SIG-M5 treated with dmso at 0.1 percent for 504 hours (cell line): ENCODE results near the gene ADAMTSL3.
"Not testable (repeated sequence)": the region's sequence is repeated elsewhere in the genome, so short reads cannot be mapped to it uniquely, and the experiment has no call there.

ENCODE experiments used
- DNase-seq: peaks from one replicate; lab custom pipeline; 2025; ENCODE audit not compliant: unreplicated experiment; lab: John Stamatoyannopoulos, UW

Gene ADAMTSL3

GRCh38 chr15:83695901-83696425, 42.0 kb downstream of the ADAMTSL3 start:
- no peak for DNase-seq

- DNase-seq = no peak
These were observed 43.8 kb downstream of the ADAMTSL3 start for GRCh38 chr15:83697716-83698115.

GRCh38 chr15:83698294-83698693, 44.4 kb downstream of the ADAMTSL3 start:
- no peak for DNase-seq

- DNase-seq = no peak
These were observed 45.1 kb downstream of the ADAMTSL3 start for GRCh38 chr15:83699028-83699427.

- DNase-seq = no peak
These were observed 46.2 kb downstream of the ADAMTSL3 start for GRCh38 chr15:83700082-83700481.

- not testable (repeated sequence) for DNase-seq
These were observed 48.4 kb downstream of the ADAMTSL3 start for GRCh38 chr15:83702314-83702713.

GRCh38 chr15:83708328-83708727, 54.4 kb downstream of the ADAMTSL3 start:
- no peak for DNase-seq

- DNase-seq = no peak
These were observed 55.3 kb downstream of the ADAMTSL3 start for GRCh38 chr15:83709241-83709640.

- no peak for DNase-seq
These were observed 55.9 kb downstream of the ADAMTSL3 start for GRCh38 chr15:83709811-83710210.

GRCh38 chr15:83710452-83710851, 56.5 kb downstream of the ADAMTSL3 start:
- DNase-seq = no peak

GRCh38 chr15:83711236-83711635, 57.3 kb downstream of the ADAMTSL3 start:
- DNase-seq = no peak

- DNase-seq = no peak
These were observed 59.3 kb downstream of the ADAMTSL3 start for GRCh38 chr15:83713242-83713641.

- no peak for DNase-seq
These were observed 61.2 kb downstream of the ADAMTSL3 start for GRCh38 chr15:83714939-83715628.

GRCh38 chr15:83716605-83717004, 62.7 kb downstream of the ADAMTSL3 start:
- DNase-seq = no peak

GRCh38 chr15:83717010-83717409, 63.1 kb downstream of the ADAMTSL3 start:
- DNase-seq = no peak

- no peak for DNase-seq
These were observed 66.5 kb downstream of the ADAMTSL3 start for GRCh38 chr15:83720468-83720867.

- DNase-seq = no peak
These were observed 67.1 kb downstream of the ADAMTSL3 start for GRCh38 chr15:83721031-83721430.

GRCh38 chr15:83721981-83722380, 68.1 kb downstream of the ADAMTSL3 start:
- DNase-seq = no peak

- DNase-seq = no peak
These were observed 69.3 kb downstream of the ADAMTSL3 start for GRCh38 chr15:83723216-83723615.

GRCh38 chr15:83732196-83732595, 78.3 kb downstream of the ADAMTSL3 start:
- no peak for DNase-seq

GRCh38 chr15:83732770-83733169, 78.8 kb downstream of the ADAMTSL3 start:
- DNase-seq = no peak

- no peak for DNase-seq
These were observed 79.3 kb downstream of the ADAMTSL3 start for GRCh38 chr15:83733206-83733605.

GRCh38 chr15:83733691-83734090, 79.8 kb downstream of the ADAMTSL3 start:
- DNase-seq = no peak
